Prostate gland (tissue), 2 donors: Measurements from ENCODE around the gene ZNFX1.

Source experiments
- CTCF ChIP-seq, 4 experiments: fragments of 200-600 bp in 2 of 4; fragments of 450-650 bp in 2 of 4; sonication (generic) in 2 of 4; IDR thresholded peaks; 1 replicate in 3 of 4; 2 replicates in 1 of 4; pipeline ENCODE4 v1.5.1; 2016 to 2019; ENCODE audit warnings: antibody characterized with exemption in 4 of 4, mild to moderate bottlenecking in 2 of 4, moderate library complexity in 2 of 4
- POLR2A ChIP-seq: fragments of 450-650 bp; IDR thresholded peaks from one replicate; pipeline ENCODE4 v1.6.1; 2016; ENCODE audit warnings: antibody characterized with exemption, mild to moderate bottlenecking
- POLR2AphosphoS5 ChIP-seq: sonication (generic); formaldehyde crosslinking; IDR thresholded peaks from one replicate; pipeline ENCODE4 v1.6.1; 2017; ENCODE audit warnings: antibody characterized with exemption

- TF ChIP-seq POLR2AphosphoS5 (no peak), CTCF (IDR thresholded peaks at IDR 0.05) (no peak), POLR2A (no peak)
Measured at GRCh38 chr20:49303065-49303552, 25.3 kb upstream of the ZNFX1 start.
